DMS114 treated with DMSO at 0.1 percent for 48 hours (cell line): ENCODE data around the gene MAPK4.

Experiments used
- DNase-seq: peaks from one replicate; lab custom pipeline; 2025; ENCODE audit not compliant: unreplicated experiment; lab: John Stamatoyannopoulos, UW

The MAPK4 gene

GRCh38 chr18:50651334-50651733 is 91.4 kb downstream of the MAPK4 start:
- no peak for DNase-seq

GRCh38 chr18:50653402-50654093 is 93.7 kb downstream of the MAPK4 start:
- DNase-seq = no peak

- no peak for DNase-seq
Measured at GRCh38 chr18:50654211-50654610, 94.3 kb downstream of the MAPK4 start.

GRCh38 chr18:50654658-50655550 is 95.0 kb downstream of the MAPK4 start:
- DNase-seq = no peak

- no peak for DNase-seq
Measured at GRCh38 chr18:50656396-50656795, 96.5 kb downstream of the MAPK4 start.

- no peak for DNase-seq
Measured at GRCh38 chr18:50656841-50657470, 97.1 kb downstream of the MAPK4 start.

GRCh38 chr18:50658601-50659000 is 98.7 kb downstream of the MAPK4 start:
- no peak for DNase-seq

- no peak for DNase-seq
Measured at GRCh38 chr18:50659091-50660003, 99.5 kb downstream of the MAPK4 start.

GRCh38 chr18:50661013-50661412 is 101.1 kb downstream of the MAPK4 start:
- DNase-seq = no peak

- no peak for DNase-seq
Measured at GRCh38 chr18:50662177-50662576, 102.3 kb downstream of the MAPK4 start.

- DNase-seq = no peak
Measured at GRCh38 chr18:50662775-50663383, 103.0 kb downstream of the MAPK4 start.

- DNase-seq = no peak
Measured at GRCh38 chr18:50663626-50664441, 103.9 kb downstream of the MAPK4 start.

- DNase-seq = no peak
Measured at GRCh38 chr18:50665015-50665414, 105.1 kb downstream of the MAPK4 start.

GRCh38 chr18:50665519-50665918 is 105.6 kb downstream of the MAPK4 start:
- no peak for DNase-seq

- DNase-seq = no peak
Measured at GRCh38 chr18:50666536-50666935, 106.6 kb downstream of the MAPK4 start.

GRCh38 chr18:50671376-50671775 is 111.5 kb downstream of the MAPK4 start:
- DNase-seq = no peak

GRCh38 chr18:50674307-50674980 is 114.6 kb downstream of the MAPK4 start:
- no peak for DNase-seq

- no peak for DNase-seq
Measured at GRCh38 chr18:50675043-50675442, 115.2 kb downstream of the MAPK4 start.

GRCh38 chr18:50678651-50679050 is 118.8 kb downstream of the MAPK4 start:
- no peak for DNase-seq
